Stomach (tissue), 9 donors: ENCODE measurements around the gene ENO2. TPM values are rescaled to one million over a fixed set of nuclear protein-coding genes. Genes with fewer than 3 reads are reported as not detected.
A peak's percentile ranks its signal among the peaks of the same experiment; 100 is the strongest.

Source experiments
- DNase-seq, 2 donors: peaks; one replicate each; pipeline versions ENCODE4 v3.0.0 to v3.0.0-alpha.2; 2013 to 2019
- H3K27ac ChIP-seq, 5 donors: fragments of 200-600 bp in 4 of 5; sonication (generic) in 4 of 5; one replicate each; pipeline ENCODE4 v1.5.1; 2013 to 2019; ENCODE audit warnings: mild to moderate bottlenecking in 1 of 5, moderate library complexity in 1 of 5
- H3K27me3 ChIP-seq, 3 donors: fragments of 200-600 bp; sonication (generic); one replicate each; pipeline ENCODE4 v1.5.1; 2017 to 2019; ENCODE audit warnings: mixed run types in 1 of 3
- H3K36me3 ChIP-seq, 4 donors: fragments of 200-600 bp; sonication (generic); 1 replicate in 3 of 4; 2 replicates in 1 of 4; pipeline ENCODE4 v1.5.1; 2016 to 2019
- H3K4me1 ChIP-seq, 4 donors: fragments of 200-600 bp; sonication (generic); one replicate each; pipeline ENCODE4 v1.5.1; 2016 to 2019
- H3K4me3 ChIP-seq, 4 donors: fragments of 200-600 bp; sonication (generic) in 3 of 4; one replicate each; pipeline ENCODE4 v1.5.1; 2016 to 2019; ENCODE audit warnings: mild to moderate bottlenecking in 1 of 4
- H3K9me3 ChIP-seq, 4 donors: fragments of 200-600 bp; sonication (generic); one replicate each; pipeline ENCODE4 v1.5.1; 2016 to 2019
- EP300 ChIP-seq: sonication (generic); formaldehyde crosslinking; IDR thresholded peaks from one replicate; pipeline ENCODE4 v1.6.1; 2017; ENCODE audit warnings: antibody characterized with exemption
- POLR2A ChIP-seq, 4 donors: fragments of 450-650 bp; IDR thresholded peaks; one replicate each; pipeline ENCODE4 v1.6.1; 2016; ENCODE audit warnings: antibody characterized with exemption in 4 of 4, control low read depth in 2 of 4, mild to moderate bottlenecking in 1 of 4, moderate library complexity in 1 of 4
- POLR2AphosphoS5 ChIP-seq, 3 donors: sonication (generic); formaldehyde crosslinking; IDR thresholded peaks; one replicate each; pipeline ENCODE4 v1.6.1; 2016; ENCODE audit warnings: antibody characterized with exemption in 3 of 3
- WGBS, 5 donors: extraction: QIAGEN DNeasy Blood & Tissue Kit in 3 of 5; methylation state at CpG; one replicate each; pipeline versions ENCODE4 v1.1.5 to v1.1.7; 2013 to 2018; 5-methylcytosine and 5-hydroxymethylcytosine counted together
- intact Hi-C: fragments of 100-400 bp; cut with DNase I; formaldehyde crosslinking; loops from one replicate; pipeline ENCODE4 v1.15.1; 2023; ENCODE audit warnings: low total_unique reads
- polyA plus RNA-seq, 3 donors: library from polyadenylated mRNA; stranded (reverse); fragments of 200-250 nt; gene quantifications; one replicate each; pipeline ENCODE4 v1.2.3, GENCODE V29; 2013
- total RNA-seq, 5 donors: library from RNA; depleted of rRNA; stranded (reverse); fragments of >200 nt; gene quantifications; one replicate each; pipeline versions ENCODE4 v1.1.0 to v1.2.3, GENCODE V29; 2014 to 2016
- TF ChIP-seq, protein P1 (sequence below), 7 experiments: fragments of 450-650 bp in 4 of 7; fragments of 200-600 bp in 3 of 7; sonication (generic) in 3 of 7; IDR thresholded peaks; one replicate each; pipeline ENCODE4 v1.5.1; 2016 to 2019; ENCODE audit warnings: antibody characterized with exemption in 7 of 7, control low read depth in 2 of 7, mild to moderate bottlenecking in 1 of 7
- donor health status: healthy with polysubstance abuse.
- donor health status: Bipolar disorder and iron deficiency.
- donor health status: healthy.

The ENO2 gene
- total and polyA plus RNA-seq, 8 donors = 2.3 to 62.9 (median 9.7) TPM

DNA sequence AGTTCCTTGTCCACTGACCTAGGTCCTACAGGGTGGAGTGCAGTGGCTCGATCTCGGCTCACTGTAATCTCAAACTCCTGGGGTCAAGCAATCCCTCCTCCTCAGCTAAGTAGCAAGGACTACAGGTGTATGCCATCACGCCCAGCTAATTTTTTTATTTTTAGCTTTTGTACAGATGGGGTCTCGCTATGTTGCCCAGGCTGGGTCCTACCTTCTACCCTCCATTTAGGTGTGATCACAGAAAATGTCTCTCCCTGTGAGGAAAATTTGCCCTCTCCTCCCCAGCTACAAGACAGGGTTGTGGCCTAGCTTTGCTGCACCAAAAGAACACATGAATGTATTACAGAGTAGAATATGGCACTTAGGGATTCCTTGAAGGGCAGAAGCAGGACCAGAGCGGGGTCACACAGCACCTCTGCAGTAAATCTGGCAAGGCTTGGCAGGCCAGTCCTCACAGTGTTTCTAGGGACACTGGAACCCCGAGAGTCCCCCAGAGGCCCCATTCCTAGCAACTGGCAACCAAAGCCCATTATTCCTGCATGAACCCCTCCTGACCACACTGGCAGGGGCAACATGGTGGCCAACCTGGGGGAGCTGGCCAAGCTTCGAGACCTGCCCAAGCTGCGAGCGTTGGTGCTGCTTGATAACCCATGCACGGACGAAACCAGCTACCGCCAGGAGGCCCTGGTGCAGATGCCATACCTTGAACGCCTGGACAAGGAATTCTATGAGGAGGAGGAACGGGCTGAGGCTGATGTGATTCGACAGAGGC lies 2.0 kb upstream of the ENO2 start:
- no peak for TF ChIP-seq EP300
- no peak for TF ChIP-seq POLR2AphosphoS5 (IDR thresholded peaks at IDR 0.05)
- TF ChIP-seq, protein P1, sequence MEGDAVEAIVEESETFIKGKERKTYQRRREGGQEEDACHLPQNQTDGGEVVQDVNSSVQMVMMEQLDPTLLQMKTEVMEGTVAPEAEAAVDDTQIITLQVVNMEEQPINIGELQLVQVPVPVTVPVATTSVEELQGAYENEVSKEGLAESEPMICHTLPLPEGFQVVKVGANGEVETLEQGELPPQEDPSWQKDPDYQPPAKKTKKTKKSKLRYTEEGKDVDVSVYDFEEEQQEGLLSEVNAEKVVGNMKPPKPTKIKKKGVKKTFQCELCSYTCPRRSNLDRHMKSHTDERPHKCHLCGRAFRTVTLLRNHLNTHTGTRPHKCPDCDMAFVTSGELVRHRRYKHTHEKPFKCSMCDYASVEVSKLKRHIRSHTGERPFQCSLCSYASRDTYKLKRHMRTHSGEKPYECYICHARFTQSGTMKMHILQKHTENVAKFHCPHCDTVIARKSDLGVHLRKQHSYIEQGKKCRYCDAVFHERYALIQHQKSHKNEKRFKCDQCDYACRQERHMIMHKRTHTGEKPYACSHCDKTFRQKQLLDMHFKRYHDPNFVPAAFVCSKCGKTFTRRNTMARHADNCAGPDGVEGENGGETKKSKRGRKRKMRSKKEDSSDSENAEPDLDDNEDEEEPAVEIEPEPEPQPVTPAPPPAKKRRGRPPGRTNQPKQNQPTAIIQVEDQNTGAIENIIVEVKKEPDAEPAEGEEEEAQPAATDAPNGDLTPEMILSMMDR (IDR thresholded peaks at IDR 0.05) = no peak
- no peak for TF ChIP-seq POLR2A (IDR thresholded peaks at IDR 0.05)
- H3K27ac ChIP-seq = no peak overlapping the region
- no peak for DNase-seq
- H3K9me3 ChIP-seq = no peaks in the 10 kb centered on the region
- intact Hi-C loops = no loop called here
- peaks cover 0 to 32% (median 11%) of the 10 kb centered on the region in 3 donors for H3K27me3 ChIP-seq
- H3K36me3 ChIP-seq = peaks cover 0 to 13% (median 10%) of the 10 kb centered on the region in 4 donors
- 78 to 89% (median 80%) methylated on average over 12 to 15 of the region's 15 CpGs for WGBS, 5 donors
- H3K4me3 ChIP-seq = no peak overlapping the region
- peaks cover 18 to 30% (median 26%) of the 10 kb centered on the region in 4 donors for H3K4me1 ChIP-seq

DNA sequence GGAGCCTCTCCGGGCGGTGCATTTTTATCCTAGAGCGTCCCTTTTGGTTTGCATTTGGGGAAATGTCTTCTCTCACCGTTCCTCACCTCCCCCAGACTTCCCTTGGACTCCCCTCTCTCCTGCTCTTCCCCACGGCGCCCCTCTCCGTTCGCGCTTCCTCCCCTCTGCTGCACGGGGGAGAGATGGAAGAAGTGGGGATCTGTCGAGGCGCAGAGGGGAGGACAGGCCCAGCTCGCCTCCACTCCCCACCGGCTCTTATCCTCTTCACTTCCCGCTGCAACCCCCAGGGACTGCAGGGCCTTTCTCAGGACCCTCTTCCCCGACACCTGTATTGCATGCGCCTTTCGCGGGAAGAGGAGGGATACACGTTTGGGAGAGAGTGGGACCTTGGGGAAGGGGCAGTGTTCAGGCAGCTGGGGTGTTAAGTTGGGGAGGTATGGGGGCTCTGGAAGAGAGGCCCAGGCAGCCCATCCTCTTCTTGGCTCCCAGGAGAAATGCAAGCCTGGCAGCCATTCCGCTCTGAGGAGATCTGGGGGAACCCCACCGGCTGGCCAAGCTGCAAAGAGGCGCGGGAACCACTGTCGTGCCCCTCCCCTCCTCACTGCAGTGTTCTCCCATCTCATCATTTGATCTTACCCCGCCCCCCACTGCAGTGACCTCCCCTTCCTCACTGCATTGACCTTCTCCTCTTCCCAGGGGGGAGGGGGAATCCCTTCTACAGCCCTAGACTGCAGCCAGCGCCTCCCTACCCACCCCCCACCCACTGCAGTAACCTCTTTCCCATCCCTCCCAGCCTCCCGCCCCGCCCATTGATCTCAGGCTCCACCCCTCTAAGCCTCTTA lies 788 bp downstream of the ENO2 start:
- Histone ChIP-seq H3K9me3 (no peaks in the 10 kb centered on the region), H3K27ac (peak overlapping the region; percentile 20 to 88 (median 82)), H3K4me3 (peak overlapping the region; percentile 63 to 82 (median 78)), H3K36me3 (peaks cover 0 to 36% (median 25%) of the 10 kb centered on the region in 4 donors), H3K27me3 (peaks cover 0 to 32% (median 11%) of the 10 kb centered on the region in 3 donors), H3K4me1 (peaks cover 18 to 30% (median 26%) of the 10 kb centered on the region in 4 donors)
- peak in 1 of 2 donors; percentile 51 for DNase-seq
- TF ChIP-seq, protein P1 (IDR thresholded peaks at IDR 0.05) = no peak
- no peak for TF ChIP-seq POLR2A (IDR thresholded peaks at IDR 0.05)
- TF ChIP-seq POLR2AphosphoS5 (IDR thresholded peaks at IDR 0.05) = no peak
- no peak for TF ChIP-seq EP300
- intact Hi-C loops = no loop called here
- WGBS, 5 donors = 15 to 22% (median 16%) methylated on average over 28 to 29 of the region's 29 CpGs

DNA sequence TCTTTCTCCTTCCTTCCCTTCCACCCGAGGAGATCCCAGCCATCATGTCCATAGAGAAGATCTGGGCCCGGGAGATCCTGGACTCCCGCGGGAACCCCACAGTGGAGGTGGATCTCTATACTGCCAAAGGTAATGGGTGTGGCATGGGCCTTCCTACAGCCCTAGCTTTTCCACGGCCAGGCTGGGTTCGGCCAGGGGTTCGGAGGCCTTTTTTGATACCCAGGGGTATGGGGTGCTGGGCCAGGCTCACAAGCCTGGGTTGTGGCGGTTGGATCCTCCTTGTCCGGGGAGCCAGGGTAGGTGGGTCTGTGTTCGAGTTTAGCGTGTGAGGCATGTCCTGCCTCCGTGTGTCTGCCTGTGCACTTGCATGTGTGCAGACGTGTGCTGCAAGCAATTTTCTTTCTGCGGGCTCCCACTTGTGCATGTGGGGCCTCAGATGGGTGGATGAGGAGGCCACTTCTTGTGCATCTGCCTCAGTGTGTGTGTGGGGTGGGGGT lies 1.5 kb downstream of the ENO2 start:
- peaks cover 18 to 30% (median 26%) of the 10 kb centered on the region in 4 donors for H3K4me1 ChIP-seq
- 62 to 81% (median 78%) methylated on average over 8 to 14 of the region's 14 CpGs for WGBS, 5 donors
- TF ChIP-seq POLR2A (IDR thresholded peaks at IDR 0.05) = no peak
- TF ChIP-seq EP300 = no peak
- no peak for TF ChIP-seq POLR2AphosphoS5 (IDR thresholded peaks at IDR 0.05)
- TF ChIP-seq, protein P1 (IDR thresholded peaks at IDR 0.05) = no peak
- DNase-seq = no peak
- peaks cover 0 to 32% (median 11%) of the 10 kb centered on the region in 3 donors for H3K27me3 ChIP-seq
- H3K4me3 ChIP-seq = peak overlapping the region in 2 of 4 donors; percentile 78 to 79
- intact Hi-C loops = no loop called here
- peak overlapping the region in 1 of 5 donors; percentile 88 for H3K27ac ChIP-seq
- peaks cover 0 to 42% (median 27%) of the 10 kb centered on the region in 4 donors for H3K36me3 ChIP-seq
- H3K9me3 ChIP-seq = no peaks in the 10 kb centered on the region
